Measurements from ENCODE around the gene IFT80. TPM values are rescaled to one million over a fixed set of nuclear protein-coding genes. Genes with fewer than 3 reads are reported as not detected.
A peak's percentile ranks its signal among the peaks of the same experiment; 100 is the strongest.

IFT80 gene
- polyA plus RNA-seq, 6 donors from 2014 or later, result 4.0 to 8.4 (median 5.6) TPM

DNA sequence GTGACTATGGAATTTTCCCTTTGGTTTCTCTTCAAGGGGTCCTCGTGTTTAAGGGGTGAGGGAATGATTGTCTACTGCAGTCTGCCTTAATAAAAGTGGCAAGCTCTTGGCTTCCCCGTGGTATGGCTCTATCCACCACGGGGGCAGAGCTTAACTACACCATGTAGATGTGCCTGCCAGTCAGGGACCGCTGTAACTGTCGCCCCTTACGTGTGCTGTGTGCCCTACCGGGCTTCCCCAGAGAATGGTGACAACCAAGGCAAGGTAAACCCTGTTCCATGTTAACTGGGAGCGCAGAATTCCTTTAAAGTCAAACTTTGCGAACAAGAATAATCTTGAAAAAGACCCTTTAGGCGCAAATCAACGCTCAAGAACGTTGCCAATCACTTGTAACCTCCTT is 174.8 kb downstream of the IFT80 start:
- ATAC-seq (ENCODE audit: low read depth in 2 of 2) (peak in 1 of 2 donors; percentile 19), DNase-seq (no peak)
- peaks cover 35 to 55% (median 55%) of the 10 kb centered on the region in 3 donors for H3K27me3 Mint-ChIP-seq

DNA sequence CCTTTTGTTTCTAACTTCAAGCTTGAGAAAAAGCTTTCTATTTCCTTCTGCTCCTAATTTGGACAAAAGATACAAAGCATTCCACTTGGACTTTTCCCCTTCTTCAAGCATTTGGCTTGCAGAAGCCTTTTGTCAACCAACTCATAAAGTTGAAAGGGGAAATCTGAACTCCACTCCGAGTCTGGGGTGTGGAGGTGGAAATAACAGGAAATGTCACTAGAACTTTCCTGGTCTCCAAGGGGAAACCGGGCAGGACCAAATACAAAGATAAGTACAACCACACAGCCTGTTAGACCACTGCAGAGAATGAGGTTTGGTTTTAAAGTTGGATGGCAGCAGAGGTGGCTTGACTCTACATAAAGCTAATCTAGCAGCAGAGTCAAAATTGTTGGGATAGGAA is 178.0 kb downstream of the IFT80 start:
- no peak for DNase-seq
- no peak overlapping the region for H3K4me3 Mint-ChIP-seq
- H3K27me3 Mint-ChIP-seq, result peaks cover 39 to 68% (median 57%) of the 10 kb centered on the region in 3 donors
- no peak for ATAC-seq (ENCODE audit: low read depth in 2 of 2)
- peaks cover 0 to 2% (median 0%) of the 10 kb centered on the region in 7 donors for H3K9me3 Mint-ChIP-seq
- no peak overlapping the region for H3K27ac Mint-ChIP-seq
- peaks cover 9 to 14% (median 14%) of the 10 kb centered on the region in 3 donors for H3K4me1 Mint-ChIP-seq
- H3K36me3 Mint-ChIP-seq, result no peaks in the 10 kb centered on the region

More for the DNA sequence above, 174.8 kb downstream of the IFT80 start:
- Mint-ChIP-seq H3K9me3 (peaks cover 0 to 2% (median 0%) of the 10 kb centered on the region in 7 donors), H3K36me3 (no peaks in the 10 kb centered on the region), H3K27ac (peak overlapping the region in 1 of 6 donors; percentile 47), H3K4me3 (peak overlapping the region in 7 of 8 donors; percentile 79 to 90 (median 82)), H3K4me1 (peaks cover 16 to 21% (median 21%) of the 10 kb centered on the region in 3 donors)

DNA sequence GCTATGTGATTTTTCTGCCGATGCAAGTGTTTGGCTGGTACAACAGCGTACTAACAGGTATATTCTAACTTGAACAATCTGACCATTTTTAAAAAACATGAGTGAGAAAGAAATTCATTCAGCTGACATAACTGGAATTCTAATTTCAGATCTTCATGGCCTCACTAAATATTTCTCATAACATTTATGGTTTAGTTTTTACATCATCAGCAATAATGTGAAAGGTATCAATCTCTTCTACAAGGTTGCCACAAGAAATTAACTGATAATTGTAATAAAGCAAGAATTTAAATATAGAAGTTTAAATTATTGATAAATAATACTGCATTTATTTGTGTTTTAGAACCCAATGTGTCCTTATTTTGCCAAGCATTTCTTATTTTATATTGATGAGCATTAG is 179.0 kb downstream of the IFT80 start:
- Mint-ChIP-seq H3K27ac (no peak overlapping the region), H3K36me3 (no peaks in the 10 kb centered on the region), H3K4me1 (peaks cover 9 to 13% (median 12%) of the 10 kb centered on the region in 3 donors), H3K9me3 (peaks cover 0 to 2% (median 0%) of the 10 kb centered on the region in 7 donors), H3K27me3 (peaks cover 38 to 67% (median 56%) of the 10 kb centered on the region in 3 donors), H3K4me3 (no peak overlapping the region)
- DNase-seq (no peak), ATAC-seq (ENCODE audit: low read depth in 2 of 2) (no peak)

DNA sequence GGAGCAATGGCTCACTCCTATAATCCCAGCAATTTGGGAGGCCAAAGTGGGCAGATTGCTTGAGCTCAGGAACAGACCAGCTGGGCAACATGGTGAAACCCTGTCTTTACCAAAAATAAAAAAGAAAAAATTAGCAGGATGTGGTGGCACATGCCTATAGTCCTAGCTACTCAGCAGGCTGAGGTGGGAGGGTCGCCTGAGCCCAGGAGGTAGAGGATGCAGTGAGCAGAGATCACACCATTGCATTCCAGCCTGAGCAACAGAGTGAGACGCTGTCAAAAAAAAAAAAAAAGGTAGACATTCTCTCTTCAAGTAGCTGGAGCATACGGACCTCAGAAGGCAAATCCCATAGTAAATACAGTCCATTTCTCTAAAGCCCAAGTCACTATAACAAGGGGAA is 180.9 kb downstream of the IFT80 start:
- H3K9me3 Mint-ChIP-seq, result peaks cover 0 to 2% (median 0%) of the 10 kb centered on the region in 7 donors
- peaks cover 23 to 49% (median 43%) of the 10 kb centered on the region in 3 donors for H3K27me3 Mint-ChIP-seq
- DNase-seq, result no peak
- H3K4me3 Mint-ChIP-seq, result no peak overlapping the region
- no peak for ATAC-seq (ENCODE audit: low read depth in 2 of 2)
- no peaks in the 10 kb centered on the region for H3K36me3 Mint-ChIP-seq
- H3K4me1 Mint-ChIP-seq, result no peaks in the 10 kb centered on the region
- no peak overlapping the region for H3K27ac Mint-ChIP-seq

DNA sequence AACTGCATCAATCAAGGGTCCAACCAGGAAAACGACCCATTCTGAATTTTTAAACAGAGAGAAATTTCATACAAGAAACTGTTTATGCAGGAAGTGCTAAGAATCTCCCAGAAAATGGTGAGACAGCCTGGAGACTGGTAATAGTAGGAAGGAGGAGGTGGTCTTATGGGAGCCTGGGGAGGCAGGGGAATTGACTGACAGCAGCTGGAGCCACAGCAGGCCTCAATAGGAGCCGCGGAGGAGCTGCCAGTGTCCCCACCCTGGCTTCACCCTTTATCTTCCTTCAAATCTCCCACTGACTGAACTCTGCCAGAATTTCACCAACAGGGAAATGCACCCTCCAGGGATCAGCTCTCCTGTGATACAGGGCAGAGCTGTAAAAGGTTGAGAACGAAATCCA is 181.3 kb downstream of the IFT80 start:
- no peak overlapping the region for H3K27ac Mint-ChIP-seq
- H3K27me3 Mint-ChIP-seq, result peaks cover 21 to 44% (median 39%) of the 10 kb centered on the region in 3 donors
- H3K36me3 Mint-ChIP-seq, result no peaks in the 10 kb centered on the region
- no peaks in the 10 kb centered on the region for H3K4me1 Mint-ChIP-seq
- H3K4me3 Mint-ChIP-seq, result no peak overlapping the region
- DNase-seq (no peak), ATAC-seq (ENCODE audit: low read depth in 2 of 2) (no peak)
- H3K9me3 Mint-ChIP-seq, result peaks cover 0 to 2% (median 0%) of the 10 kb centered on the region in 7 donors

DNA sequence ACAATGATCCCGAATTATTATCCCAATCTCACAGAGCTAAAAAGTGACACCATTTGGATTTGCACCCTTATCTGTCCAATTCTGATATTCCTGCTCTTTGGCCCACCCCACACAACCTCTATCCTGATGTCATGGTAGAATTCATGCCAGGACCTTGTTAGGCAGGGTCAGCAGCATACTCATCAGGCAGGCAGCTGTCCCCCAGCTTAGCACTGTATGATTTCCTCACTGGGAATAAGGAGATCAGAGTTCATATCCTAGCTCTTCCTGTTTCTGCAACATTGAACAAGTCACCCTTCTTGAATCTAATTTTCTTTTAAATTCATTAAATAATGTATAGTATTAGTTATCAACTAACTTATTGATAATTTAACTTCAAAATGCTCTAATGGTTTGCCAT is 185.8 kb downstream of the IFT80 start:
- H3K36me3 Mint-ChIP-seq, result no peaks in the 10 kb centered on the region
- no peaks in the 10 kb centered on the region for H3K4me1 Mint-ChIP-seq
- DNase-seq, result no peak
- H3K27me3 Mint-ChIP-seq, result peaks cover 11 to 29% (median 12%) of the 10 kb centered on the region in 3 donors
- H3K27ac Mint-ChIP-seq, result no peak overlapping the region
- ATAC-seq (ENCODE audit: low read depth in 2 of 2), result no peak
- no peak overlapping the region for H3K4me3 Mint-ChIP-seq
- no peaks in the 10 kb centered on the region for H3K9me3 Mint-ChIP-seq

DNA sequence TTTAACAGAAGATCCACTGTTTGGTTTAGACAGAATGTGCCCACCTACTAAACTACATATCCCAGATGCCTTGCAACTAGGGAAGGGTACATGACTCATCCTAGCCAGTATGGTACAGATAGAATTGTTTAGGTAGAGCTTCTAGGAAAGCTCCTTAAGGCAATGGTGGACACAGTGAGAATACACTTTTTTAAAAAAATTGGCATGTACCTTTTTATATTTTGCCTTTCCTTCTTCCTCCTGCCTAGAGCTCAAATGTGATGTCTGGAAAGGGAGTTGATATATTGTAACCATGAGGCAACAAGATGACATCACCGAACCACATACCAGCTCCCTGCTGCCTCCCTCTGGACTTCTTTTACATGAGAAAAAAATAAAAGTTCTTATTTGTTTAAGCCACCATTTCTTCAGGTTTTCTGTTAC is 188.2 kb downstream of the IFT80 start:
- Mint-ChIP-seq H3K4me3 (no peak overlapping the region), H3K27me3 (peaks cover 0 to 28% (median 4%) of the 10 kb centered on the region in 3 donors), H3K27ac (no peak overlapping the region), H3K9me3 (no peaks in the 10 kb centered on the region), H3K36me3 (no peaks in the 10 kb centered on the region), H3K4me1 (no peaks in the 10 kb centered on the region)
- ATAC-seq (ENCODE audit: low read depth in 2 of 2) (no peak), DNase-seq (no peak)

DNA sequence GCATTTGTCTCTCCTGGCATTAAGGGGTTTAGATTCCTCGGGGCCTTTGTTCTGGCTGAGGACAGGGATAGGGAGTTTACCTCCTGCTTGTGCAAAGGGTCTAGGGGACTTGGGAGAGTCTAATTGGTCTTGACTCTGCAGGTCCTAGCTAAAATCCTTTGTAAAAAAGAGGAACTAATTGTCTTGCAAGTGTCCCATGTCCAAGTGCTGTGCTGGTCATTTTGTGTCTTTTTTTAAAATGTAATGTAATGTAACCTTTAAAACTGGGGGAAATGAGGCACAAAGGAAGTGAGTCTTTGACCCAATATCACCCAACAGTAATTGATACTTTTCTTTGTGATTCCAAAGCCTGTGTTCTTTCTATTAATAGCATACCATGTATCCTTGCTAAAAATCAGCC is 188.7 kb downstream of the IFT80 start:
- H3K9me3 Mint-ChIP-seq, result peaks cover 0 to under 1% (median 0%) of the 10 kb centered on the region in 7 donors
- H3K4me3 Mint-ChIP-seq, result no peak overlapping the region
- H3K27me3 Mint-ChIP-seq, result peaks cover 0 to 28% (median 4%) of the 10 kb centered on the region in 3 donors
- no peak for DNase-seq
- no peak for ATAC-seq (ENCODE audit: low read depth in 2 of 2)
- no peak overlapping the region for H3K27ac Mint-ChIP-seq
- H3K36me3 Mint-ChIP-seq, result no peaks in the 10 kb centered on the region
- H3K4me1 Mint-ChIP-seq, result no peaks in the 10 kb centered on the region

Other genes starting within 250 kb of the IFT80 start
- gene C3orf80, start 173.8 kb downstream of the IFT80 start, polyA plus RNA-seq (ENCODE audit: low read depth in 6 of 6), result not detected
- 10 to 100 TPM; 36.3 to 51.1 (median 46.1) TPM for gene SMC4, start 425 bp upstream of the IFT80 start, polyA plus RNA-seq (ENCODE audit: low read depth in 6 of 6)
- 10 to 100 TPM in 5 of 6 donors, 1 to 10 TPM in 1; 2.9 to 37.2 (median 27.4) TPM for gene TRIM59, start 50.6 kb upstream of the IFT80 start, polyA plus RNA-seq (ENCODE audit: low read depth in 6 of 6)
- 10 to 100 TPM in 4 of 6 donors, 1 to 10 TPM in 2; 6.2 to 11.1 (median 10.1) TPM for gene KPNA4, start 166.3 kb upstream of the IFT80 start, polyA plus RNA-seq (ENCODE audit: low read depth in 6 of 6)